Right lung (tissue), 5 donors: Measurements from ENCODE around the gene ROR2. TPM values are rescaled to one million over a fixed set of nuclear protein-coding genes. Genes with fewer than 3 reads are reported as not detected.
"Not testable (repeated sequence)": the region's sequence is repeated elsewhere in the genome, so short reads cannot be mapped to it uniquely, and the experiment has no call there.

Experiments
- DNase-seq, 2 donors: peaks; one replicate each; pipeline ENCODE4 v3.0.0-alpha.2; 2013
- polyA plus RNA-seq, 5 donors: library from polyadenylated mRNA; unstranded; fragments of 120-200 nt; gene quantifications; one replicate each; pipeline versions ENCODE4 v1.2.1 to v1.2.3, GENCODE V29; 2013; ENCODE audit warnings: inconsistent platforms in 1 of 5, low replicate concordance in 1 of 5; ENCODE audit not compliant: insufficient read length in 5 of 5, insufficient read depth in 1 of 5

ROR2 gene
- polyA plus RNA-seq, 5 donors, result 24.4 to 33.5 (median 29.7) TPM

DNA sequence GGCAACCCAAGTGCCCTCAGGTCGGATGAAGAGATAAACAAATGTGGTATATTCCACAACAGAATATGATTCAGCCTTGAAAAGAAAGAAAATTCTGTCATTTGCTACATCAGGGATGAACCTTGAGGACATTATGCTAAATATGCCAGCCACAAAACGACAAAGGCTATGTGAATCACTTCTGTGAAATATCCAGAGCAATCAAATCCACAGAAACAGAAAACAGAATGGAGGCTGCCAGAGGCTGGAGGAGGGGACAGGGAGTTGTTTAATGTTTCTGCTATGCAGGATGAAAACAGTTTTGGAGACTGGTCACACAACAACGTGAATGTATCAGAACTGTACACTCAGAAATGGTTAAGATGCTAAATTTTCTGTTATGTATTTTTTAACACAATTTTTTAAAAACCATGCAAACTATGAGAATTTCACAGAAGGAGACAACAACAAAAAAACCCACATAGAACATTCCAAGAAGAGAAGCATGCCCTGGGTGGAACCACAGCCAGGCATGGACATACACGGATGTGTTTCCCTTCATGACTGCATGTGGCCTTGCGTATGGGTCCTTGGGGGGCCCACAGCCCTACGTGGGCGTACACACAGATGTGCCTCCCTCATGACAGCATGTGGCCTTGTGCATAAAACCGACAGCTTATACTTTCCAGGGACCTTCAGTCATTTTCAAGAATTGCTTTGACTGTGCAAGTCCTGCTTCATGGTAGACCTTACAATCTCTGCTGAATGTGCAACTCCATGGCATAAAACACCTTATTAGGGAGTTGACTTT, 146.7 kb downstream of the ROR2 start:
- DNase-seq, result no peak

GRCh38 chr9:91802391-91802790, 147.6 kb downstream of the ROR2 start:
- no peak for DNase-seq

DNA sequence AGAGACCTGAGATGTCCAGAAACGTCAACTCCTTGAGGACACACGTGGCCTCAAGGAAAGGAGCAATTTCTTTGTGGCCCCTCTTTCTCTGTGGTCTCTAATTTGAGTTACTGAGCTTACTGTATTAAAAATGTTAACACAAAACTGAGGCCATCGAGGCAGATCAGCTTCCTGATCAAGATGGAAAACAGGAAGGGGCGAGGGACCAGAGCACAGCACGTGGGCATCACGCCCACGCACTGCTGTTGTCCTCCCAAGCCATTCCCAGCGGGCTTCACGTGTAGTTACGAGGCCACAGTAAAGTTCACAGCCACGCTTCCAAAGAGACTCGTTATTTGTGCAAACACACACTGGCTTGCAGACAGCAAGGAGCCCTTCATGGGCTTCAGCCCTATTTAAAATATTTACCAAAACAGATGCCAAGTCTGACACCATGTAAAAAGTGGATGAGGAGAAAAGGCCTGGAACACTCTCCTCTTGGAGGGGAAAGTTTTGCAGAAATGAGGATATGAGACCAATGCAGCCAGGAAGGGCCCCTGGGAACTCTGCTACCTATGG, 149.5 kb downstream of the ROR2 start:
- no peak for DNase-seq

DNA sequence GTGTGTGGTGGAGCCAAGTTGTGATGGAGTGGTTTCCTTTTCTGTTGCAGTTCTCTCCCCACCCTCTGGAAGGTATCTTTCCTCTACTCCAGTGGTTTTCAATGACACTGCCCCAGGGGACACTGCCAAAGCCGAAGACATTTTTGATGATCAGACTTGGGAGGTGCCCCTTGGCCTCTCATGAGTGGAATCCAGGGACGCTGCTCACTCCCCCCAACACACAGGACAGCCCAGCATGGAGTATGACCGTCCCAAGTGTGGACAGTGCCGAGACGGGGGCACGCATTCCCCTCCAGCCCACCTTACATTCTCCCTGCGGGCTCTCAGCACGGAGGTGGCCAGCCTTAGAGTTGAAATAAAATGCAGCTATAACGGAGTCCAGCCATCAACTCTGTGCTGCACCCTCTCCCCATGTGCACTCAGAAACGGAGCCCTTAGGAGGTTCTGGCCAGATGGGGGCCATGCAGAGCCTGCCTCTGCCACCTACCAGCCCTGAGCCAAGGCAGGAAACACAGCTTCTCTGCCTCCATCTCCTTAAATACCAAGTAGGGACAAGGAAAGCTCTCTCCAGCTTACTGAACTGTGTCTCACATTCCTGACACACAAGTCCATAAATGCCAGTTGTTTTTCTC, 150.8 kb downstream of the ROR2 start:
- no peak for DNase-seq

- not testable (repeated sequence) for DNase-seq
Observed at GRCh38 chr9:91798273-91799112, 151.5 kb downstream of the ROR2 start.

- DNase-seq, result not testable (repeated sequence)
Observed at GRCh38 chr9:91797517-91797916, 152.5 kb downstream of the ROR2 start.

- not testable (repeated sequence) for DNase-seq
Observed at GRCh38 chr9:91796516-91796915, 153.5 kb downstream of the ROR2 start.

DNA sequence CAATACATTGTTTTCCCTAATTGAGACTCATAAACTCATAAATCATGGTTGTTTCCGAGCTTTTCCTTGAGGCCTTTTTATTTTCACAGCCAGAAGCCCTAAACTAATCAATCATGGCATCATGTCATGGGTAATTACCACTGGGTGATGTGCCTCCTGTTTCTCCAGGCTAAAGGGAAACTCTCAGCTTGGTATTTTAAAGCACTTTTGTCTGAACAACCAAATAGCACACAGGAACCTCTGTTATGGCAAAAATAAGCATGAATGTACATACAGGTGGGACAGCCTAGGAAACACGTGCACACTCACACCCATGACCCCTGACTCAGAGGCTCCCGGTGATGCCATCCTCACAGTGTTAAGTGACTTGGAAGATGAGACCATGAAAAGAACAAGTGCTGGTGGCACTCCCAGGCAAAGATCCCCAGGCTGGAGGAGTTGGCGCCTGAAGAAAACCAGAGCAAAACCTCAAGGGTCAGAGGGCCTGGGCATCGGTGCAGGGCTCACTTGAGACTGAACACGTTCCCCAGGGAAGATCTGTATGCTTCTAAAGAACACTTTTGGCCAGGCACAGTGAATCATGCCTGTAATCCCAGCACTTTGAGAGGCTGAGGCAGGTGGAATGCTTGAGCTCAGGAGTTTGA, 154.3 kb downstream of the ROR2 start:
- no peak for DNase-seq

- DNase-seq, result not testable (repeated sequence)
Observed at GRCh38 chr9:91793371-91793770, 156.7 kb downstream of the ROR2 start.

- DNase-seq, result no peak
Observed at GRCh38 chr9:91790917-91791316, 159.1 kb downstream of the ROR2 start.

DNA sequence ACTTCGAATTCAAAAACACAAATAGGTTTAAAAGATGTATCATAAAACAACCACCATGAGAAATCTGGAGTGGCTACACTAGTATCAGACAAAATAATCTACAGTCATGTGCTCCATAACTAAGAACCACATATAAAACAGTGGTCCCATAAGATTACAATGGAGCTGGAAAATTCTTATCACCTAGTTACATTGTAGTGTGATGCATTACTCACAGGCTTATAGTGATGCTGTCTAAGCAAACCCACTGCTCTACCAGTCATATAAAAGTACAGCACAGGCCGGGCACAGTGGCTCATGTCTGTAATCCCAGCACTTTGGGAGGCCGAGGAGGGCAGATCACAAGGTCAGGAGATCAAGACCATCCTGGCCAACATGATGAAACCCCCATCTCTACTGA, 160.1 kb downstream of the ROR2 start:
- DNase-seq, result no peak

GRCh38 chr9:91787931-91788330, 162.1 kb downstream of the ROR2 start:
- DNase-seq, result no peak

GRCh38 chr9:91786132-91786896, 163.7 kb downstream of the ROR2 start:
- no peak for DNase-seq

DNA sequence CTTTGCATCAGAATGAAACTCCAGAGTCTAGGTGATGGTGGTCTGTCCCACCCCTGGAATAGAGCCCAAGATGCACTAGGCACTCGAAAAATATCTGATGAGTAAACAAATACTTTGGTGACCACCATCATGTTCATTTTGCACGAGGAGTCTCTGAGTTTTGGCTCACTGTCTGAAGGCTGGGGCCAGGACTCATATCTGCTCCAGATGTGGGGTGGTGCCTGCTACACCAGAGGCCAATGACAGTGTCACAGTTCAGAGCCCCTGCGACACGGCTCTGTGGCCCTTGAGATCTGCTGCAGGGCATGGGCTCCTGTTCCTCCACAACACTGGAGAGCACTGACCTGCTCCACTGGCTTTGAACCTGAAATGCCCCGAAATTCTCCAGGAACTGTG, 164.6 kb downstream of the ROR2 start:
- no peak for DNase-seq

GRCh38 chr9:91784673-91785446, 165.2 kb downstream of the ROR2 start:
- DNase-seq, result no peak

GRCh38 chr9:91783876-91784672, 166.0 kb downstream of the ROR2 start:
- DNase-seq, result no peak

- DNase-seq, result no peak
Observed at GRCh38 chr9:91783411-91783810, 166.6 kb downstream of the ROR2 start.

GRCh38 chr9:91782708-91783214, 167.3 kb downstream of the ROR2 start:
- no peak for DNase-seq

- DNase-seq, result no peak
Observed at GRCh38 chr9:91781906-91782305, 168.1 kb downstream of the ROR2 start.
